Aorta (tissue), 5 donors: ENCODE data around the gene LIN54. TPM values are rescaled to one million over a fixed set of nuclear protein-coding genes. Genes with fewer than 3 reads are reported as not detected.
"Not testable (repeated sequence)": the region's sequence is repeated elsewhere in the genome, so short reads cannot be mapped to it uniquely, and the experiment has no call there.

Experiments used
- ATAC-seq: fragments of 200-7000 bp; cut with Tn5 transposase; one replicate; pipeline ENCODE4 v1.9.1; 2022; ENCODE audit warnings: moderate library complexity; ENCODE audit not compliant: low FRiP score
- DNase-seq, 2 donors: peaks; one replicate each; pipeline ENCODE4 v3.0.0-alpha.2; 2020
- H3K27ac ChIP-seq, 2 donors: one replicate each; pipeline ENCODE4 v1.5.1; 2013; ENCODE audit warnings: low read length in 2 of 2, mild to moderate bottlenecking in 2 of 2, moderate library complexity in 2 of 2, control low read depth in 1 of 2, inconsistent platforms in 1 of 2, low read depth in 1 of 2
- H3K27me3 ChIP-seq, 2 donors: one replicate each; pipeline ENCODE4 v1.6.1; 2013; ENCODE audit warnings: control low read depth in 1 of 2, low read length in 1 of 2, mild to moderate bottlenecking in 1 of 2, moderate library complexity in 1 of 2; ENCODE audit not compliant: insufficient read depth in 2 of 2, control insufficient read depth in 1 of 2
- H3K36me3 ChIP-seq, 2 donors: one replicate each; pipeline ENCODE4 v1.6.1; 2013; ENCODE audit warnings: control low read depth in 1 of 2, low read length in 1 of 2, mild to moderate bottlenecking in 1 of 2; ENCODE audit not compliant: insufficient read depth in 2 of 2, control insufficient read depth in 1 of 2
- H3K4me1 ChIP-seq, 2 donors: one replicate each; pipeline ENCODE4 v1.6.1; 2013; ENCODE audit warnings: low read length in 2 of 2, control low read depth in 1 of 2, mild to moderate bottlenecking in 1 of 2, moderate library complexity in 1 of 2; ENCODE audit not compliant: insufficient read depth in 2 of 2, control insufficient read depth in 1 of 2
- H3K4me3 ChIP-seq, 2 donors: one replicate each; pipeline ENCODE4 v1.5.1; 2013; ENCODE audit warnings: low read length in 2 of 2, control low read depth in 1 of 2, mild to moderate bottlenecking in 1 of 2
- H3K9me3 ChIP-seq: one replicate; pipeline ENCODE4 v1.6.1; 2013; ENCODE audit warnings: mild to moderate bottlenecking, low read length; ENCODE audit not compliant: control insufficient read depth
- WGBS, 2 donors: extraction: QIAGEN DNeasy Blood & Tissue Kit; methylation state at CpG; one replicate each; pipeline ENCODE4 v1.1.7; 2013; 5-methylcytosine and 5-hydroxymethylcytosine counted together
- intact Hi-C, 2 donors: fragments of 100-400 bp; cut with DNase I; formaldehyde crosslinking; loops; one replicate each; pipeline versions ENCODE4 v1.14.2 to v1.15.0; 2022
- long read RNA-seq, 2 donors: library from polyadenylated mRNA; unstranded; transcript quantifications; one replicate each; pipeline ENCODE4 v2.0.0, GENCODE V29; 2020 to 2021
- polyA plus RNA-seq, 2 donors: library from polyadenylated mRNA; stranded (reverse); fragments of 200-250 nt; gene quantifications; one replicate each; pipeline ENCODE4 v1.2.3, GENCODE V29; 2013
- total RNA-seq, 2 donors: library from RNA; stranded (reverse); fragmentation: NEBNext Ultra II Directional; extraction: Animal tissue kit (Norgen Biotek cat#: 25700); gene quantifications; one replicate each; pipeline ENCODE4 v1.2.1, GENCODE V29; 2021
- donor health status: healthy with polysubstance abuse.
- donor health status: Bipolar disorder and iron deficiency.
- donor health status: DM: no; HTN: no; CAD: no.
- donor health status: DM: no; HTN: no; CAD: no.
- donor health status: DM: yes; HTN: yes; CAD: no.

LIN54 gene
- total RNA-seq (1 to 10 TPM; 7.1 to 9.7 TPM), polyA plus RNA-seq (1 to 10 TPM; 2.8 to 3.0 TPM)
- long read RNA-seq, donor 1, full-length matches to known transcripts = 3 of 11 reads
- long read RNA-seq, donor 1, partial matches to known transcripts = 5 of 11 reads
- long read RNA-seq, donor 1, other reads (novel, unspliced or antisense) = 3 of 11 reads
- long read RNA-seq, donor 2, full-length matches to known transcripts = 2 of 4 reads
- long read RNA-seq, donor 2, partial matches to known transcripts = 1 of 4 reads
- long read RNA-seq, donor 2, other reads (novel, unspliced or antisense) = 1 of 4 reads

DNA sequence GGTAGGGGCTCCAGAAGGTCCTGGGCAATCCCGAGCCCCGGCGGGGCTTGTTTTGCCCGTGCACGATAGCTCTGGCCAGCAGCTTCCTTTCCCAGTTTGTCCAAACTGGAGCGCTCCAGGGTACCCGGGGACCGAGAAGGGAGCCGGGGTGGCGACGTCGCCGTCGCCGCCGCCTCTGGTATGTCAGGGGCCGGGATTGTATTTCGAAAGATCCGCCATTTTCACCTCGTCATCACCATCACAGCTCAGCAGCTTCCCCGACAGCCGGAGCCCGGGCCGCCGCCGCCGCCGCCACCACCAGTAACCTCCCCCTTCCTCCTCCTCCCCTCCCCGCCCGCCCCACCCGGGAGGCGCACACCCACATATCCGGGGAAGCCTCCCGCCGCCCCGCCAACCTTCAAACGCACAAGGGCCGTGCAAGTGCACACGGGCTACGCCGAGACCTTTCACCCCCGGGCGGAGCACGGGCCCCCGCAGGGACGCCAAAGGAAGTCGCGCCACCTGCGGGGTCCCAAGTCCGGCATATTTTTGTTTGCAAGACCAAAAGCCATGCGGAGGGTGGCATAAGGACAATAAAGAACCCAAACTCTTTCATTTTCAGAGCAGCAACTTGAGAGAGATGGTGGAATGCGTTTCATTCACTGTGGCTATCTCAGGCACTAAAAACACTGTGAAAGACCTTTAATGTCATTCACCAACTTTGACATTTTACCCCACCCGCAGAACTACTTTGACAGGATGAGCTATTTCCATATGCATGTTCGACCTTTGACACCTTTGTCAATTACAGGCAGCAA, at the start of gene LIN54:
Gene LIN54 (minus strand): TSS at position 302 of the 797 bp plus-strand sequence. CDS start 25,979 bp downstream, outside the sequence.
- Histone ChIP-seq H3K27ac (peak within 1 kb of the TSS; percentile 1 to 94), H3K36me3 (no peaks in the 10 kb centered on the region), H3K4me1 (no peaks in the 10 kb centered on the region), H3K27me3 (no peaks in the 10 kb centered on the region), H3K9me3 (no peaks in the 10 kb centered on the region), H3K4me3 (peak within 1 kb of the TSS; percentile 68 to 100)
- intact Hi-C loops = loop anchor here (5.0 to 10.0 kb wide), 5 partner anchors 108 to 726 kb away; partner anchors contain the start of genes HNRNPD (in 2 of the 2), SEC31A (in 1 of the 2) and THAP9 (in 1 of the 2)
- whole genome bisulfite sequencing, 2 donors = 0 to 1% methylated on average over 54 of the region's 54 CpGs
- DNase-seq (peak; percentile 90 to 94), ATAC-seq (peak; percentile 79)

DNA sequence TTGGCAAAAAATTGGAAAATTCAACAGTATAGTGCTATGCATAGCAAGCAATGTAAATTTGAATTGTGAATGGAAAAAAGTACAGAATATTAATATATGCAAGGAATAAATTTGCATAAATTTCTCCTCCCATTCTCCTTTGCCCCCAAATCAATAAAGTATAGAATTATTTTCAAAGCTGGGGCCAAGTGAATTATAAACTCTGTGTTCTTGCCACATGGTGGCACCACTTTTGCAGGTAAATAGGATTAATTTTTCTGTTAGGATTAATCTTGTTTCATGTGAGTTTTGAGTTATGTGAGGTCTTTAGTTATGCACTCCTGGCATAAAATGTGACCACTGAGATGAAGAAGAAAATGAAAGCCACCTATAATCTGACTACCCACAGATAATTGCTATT, 44.3 kb upstream of the LIN54 start:
- Histone ChIP-seq H3K27me3 (no peaks in the 10 kb centered on the region), H3K9me3 (no peaks in the 10 kb centered on the region), H3K36me3 (peaks cover 3 to 7% of the 10 kb centered on the region in 2 donors), H3K4me3 (no peak overlapping the region), H3K27ac (no peak overlapping the region), H3K4me1 (no peaks in the 10 kb centered on the region)
- intact Hi-C loops = no loop called here
- ATAC-seq = no peak
- no peak for DNase-seq

DNA sequence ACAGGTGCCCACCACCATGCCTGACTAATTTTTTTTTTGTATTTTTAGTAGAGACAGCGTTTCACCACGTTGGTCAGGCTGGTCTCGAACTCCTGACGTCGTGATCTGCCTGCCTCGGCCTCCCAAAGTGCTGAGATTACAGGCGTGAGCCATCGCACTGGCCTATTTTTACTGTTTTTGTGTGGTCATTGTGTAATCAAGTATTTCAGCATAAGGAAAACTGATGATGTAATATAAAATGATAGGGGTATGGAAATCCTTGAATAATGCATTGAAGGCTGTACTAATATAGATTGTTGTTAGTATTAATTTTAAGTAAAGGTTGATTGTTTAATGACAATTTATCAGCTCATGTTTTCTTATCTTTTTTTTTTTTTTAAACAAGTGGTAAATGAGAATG, 38.2 kb upstream of the LIN54 start:
- H3K4me3 ChIP-seq, intact Hi-C loops, H3K36me3 ChIP-seq, H3K27ac ChIP-seq, H3K4me1 ChIP-seq, H3K27me3 ChIP-seq, DNase-seq, ATAC-seq, H3K9me3 ChIP-seq: not testable (repeated sequence)
- 84 to 89% methylated on average over 8 of the region's 8 CpGs for WGBS, 2 donors

DNA sequence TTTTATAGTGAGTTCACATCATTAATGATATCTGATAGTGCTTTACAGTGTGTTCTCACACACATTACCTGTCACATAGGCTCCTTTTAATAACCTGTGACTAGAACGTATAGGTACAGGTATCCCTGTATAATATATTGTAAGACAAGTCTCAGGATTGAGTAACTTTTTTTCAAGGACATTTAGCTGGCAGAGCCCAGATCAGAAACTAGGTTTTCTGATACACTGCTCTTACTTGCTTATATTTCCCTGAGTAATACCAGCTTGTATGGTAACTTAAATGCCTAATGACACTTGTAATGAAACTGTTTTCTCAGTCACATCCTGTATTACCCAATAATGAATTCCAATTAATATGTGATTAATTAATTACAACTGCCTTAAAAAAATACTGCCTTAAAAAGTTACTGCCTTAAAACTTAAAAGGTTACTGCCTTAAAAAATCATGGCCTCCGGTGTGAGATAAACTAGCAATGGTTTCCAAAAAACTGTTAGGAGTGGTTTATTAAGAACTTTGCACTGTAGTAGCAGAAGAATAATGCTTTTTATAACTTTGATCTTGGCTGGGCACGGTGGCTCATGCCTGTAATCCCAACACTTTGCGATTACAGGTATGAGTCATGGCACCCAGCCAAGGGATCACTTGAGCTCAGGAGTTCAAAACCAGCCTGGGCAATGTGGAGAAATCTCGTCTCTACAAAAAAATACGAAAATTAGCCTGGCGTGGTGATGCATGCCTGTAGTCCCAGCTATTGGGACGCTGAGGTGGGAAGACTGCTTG, 36.3 kb upstream of the LIN54 start:
- intact Hi-C loops = no loop called here
- Histone ChIP-seq H3K27ac (no peak overlapping the region), H3K27me3 (no peaks in the 10 kb centered on the region), H3K4me1 (no peaks in the 10 kb centered on the region), H3K4me3 (no peak overlapping the region), H3K36me3 (peaks cover 2 to 3% of the 10 kb centered on the region in 2 donors), H3K9me3 (no peaks in the 10 kb centered on the region)
- 82 to 85% methylated on average over 8 of the region's 8 CpGs for WGBS, 2 donors
- no peak for ATAC-seq
- no peak for DNase-seq

DNA sequence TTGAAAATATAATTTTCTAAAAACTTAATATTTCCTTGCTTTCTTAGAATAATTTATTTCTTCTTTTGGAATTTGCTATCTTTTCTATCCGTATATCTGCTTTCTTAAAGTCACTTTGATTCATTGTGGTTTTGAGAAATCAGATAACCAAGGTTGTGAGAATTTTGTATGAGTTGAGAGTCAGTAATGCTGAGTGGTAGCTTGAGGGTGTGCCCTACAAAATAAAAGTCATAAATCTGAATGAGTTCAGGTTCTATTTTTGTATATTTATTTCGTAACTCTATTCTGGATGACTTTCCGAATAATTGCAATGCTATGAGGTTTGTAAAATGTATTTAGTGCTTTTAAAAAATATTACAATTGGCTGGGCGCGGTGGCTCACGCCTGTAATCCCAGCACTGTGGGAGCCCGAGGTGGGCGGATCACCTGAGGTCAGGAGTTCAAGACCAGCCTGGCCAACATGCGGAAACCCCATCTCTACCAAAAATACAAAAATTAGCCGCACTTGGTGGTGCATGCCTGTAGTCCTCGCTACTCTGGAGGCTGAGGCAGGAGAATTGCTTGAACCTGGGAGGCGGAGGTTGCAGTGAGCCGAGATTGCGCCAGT, 33.3 kb upstream of the LIN54 start:
- no peak for ATAC-seq

DNA sequence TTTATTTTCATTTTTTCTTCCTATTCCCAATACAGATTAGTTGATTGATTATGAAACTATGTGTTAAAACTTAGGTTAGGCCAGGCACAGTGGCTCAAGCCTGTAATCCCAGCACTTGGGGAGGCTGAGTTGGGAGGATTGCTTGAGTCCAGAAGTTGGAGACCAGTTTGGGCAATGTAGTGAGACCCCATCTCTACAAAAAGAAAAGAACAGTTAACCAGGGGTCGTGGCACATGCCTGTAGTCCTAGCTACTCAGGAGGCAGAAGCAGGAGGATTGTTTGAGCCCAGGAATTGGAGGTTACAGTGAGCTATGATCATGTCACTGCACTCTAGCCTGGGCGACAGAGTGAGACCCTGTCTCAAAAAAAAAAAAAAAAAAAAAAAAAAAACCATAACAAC, 32.5 kb upstream of the LIN54 start:
- H3K27ac ChIP-seq, H3K4me1 ChIP-seq, H3K9me3 ChIP-seq, DNase-seq, ATAC-seq, H3K27me3 ChIP-seq, H3K36me3 ChIP-seq, intact Hi-C loops, H3K4me3 ChIP-seq: not testable (repeated sequence)
- WGBS, 2 donors = 83 to 90% methylated on average over 2 of the region's 2 CpGs

More for the DNA sequence above, 33.3 kb upstream of the LIN54 start:
- H3K4me3 ChIP-seq = no peak overlapping the region
- no peaks in the 10 kb centered on the region for H3K27me3 ChIP-seq
- intact Hi-C loops = no loop called here
- 48 to 51% methylated on average over 14 of the region's 14 CpGs for WGBS, 2 donors
- H3K36me3 ChIP-seq = no peaks in the 10 kb centered on the region
- DNase-seq = no peak
- H3K4me1 ChIP-seq = no peaks in the 10 kb centered on the region
- H3K27ac ChIP-seq = no peak overlapping the region
- H3K9me3 ChIP-seq = no peaks in the 10 kb centered on the region

DNA sequence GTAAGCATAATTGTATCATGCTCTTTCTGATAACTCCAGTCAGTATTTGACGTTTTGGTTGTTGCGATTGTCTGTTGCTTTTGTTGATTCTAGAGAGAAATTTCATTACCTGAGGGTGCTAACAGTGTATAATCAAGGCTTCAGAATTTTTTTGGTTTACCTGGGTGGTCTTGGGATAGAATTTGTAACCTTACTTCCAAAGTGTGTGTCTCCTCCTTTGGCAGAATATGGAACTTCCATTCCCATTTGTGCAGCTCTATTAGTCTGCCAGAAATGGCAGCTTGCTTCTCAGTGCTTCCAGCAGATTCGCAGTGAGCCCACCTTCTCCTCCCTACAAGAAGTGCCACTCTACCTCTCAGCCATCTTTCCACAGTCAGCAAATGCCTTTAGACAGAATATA, 29.6 kb upstream of the LIN54 start:
- peaks cover 0 to 5% of the 10 kb centered on the region in 2 donors for H3K4me1 ChIP-seq
- DNase-seq = no peak
- ATAC-seq = no peak
- 85% methylated on average over 3 of the region's 3 CpGs for WGBS, 2 donors
- intact Hi-C loops = no loop called here
- no peak overlapping the region for H3K27ac ChIP-seq
- H3K27me3 ChIP-seq = no peaks in the 10 kb centered on the region
- H3K9me3 ChIP-seq = no peaks in the 10 kb centered on the region
- H3K4me3 ChIP-seq = no peak overlapping the region
- no peaks in the 10 kb centered on the region for H3K36me3 ChIP-seq

DNA sequence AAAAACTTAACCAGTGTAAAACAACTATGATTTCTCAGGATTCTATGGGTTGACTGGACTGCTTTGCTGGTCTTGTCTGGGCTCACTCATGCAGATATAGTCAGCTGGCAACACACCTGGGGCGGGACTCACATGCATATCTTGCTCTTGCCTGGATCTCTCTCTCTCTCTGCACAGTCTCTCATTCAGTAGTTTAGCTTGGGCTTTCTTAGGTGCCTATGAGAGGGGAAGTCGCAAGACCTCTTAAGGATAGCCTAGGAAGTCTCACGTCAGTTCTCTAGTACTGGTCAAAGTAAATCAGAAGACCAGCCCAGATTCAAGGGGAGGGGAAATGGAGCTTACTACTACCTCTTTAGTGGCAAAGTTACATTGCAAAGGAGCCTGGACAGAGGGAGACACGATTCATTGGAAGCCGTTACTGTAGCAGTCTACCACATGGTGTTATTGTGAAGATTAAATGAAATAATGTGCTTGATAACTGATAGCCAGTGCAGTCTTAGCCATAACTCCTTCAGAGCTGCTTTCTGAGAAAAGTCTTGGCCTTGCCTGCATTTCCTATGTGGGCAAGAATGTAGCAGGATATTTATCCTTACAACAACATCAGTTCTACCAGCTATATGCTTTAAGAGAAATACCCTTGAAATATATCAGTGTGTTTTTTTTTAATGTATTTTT, 26.5 kb upstream of the LIN54 start:
- WGBS, 2 donors = 58 to 62% methylated on average over 5 of the region's 5 CpGs
- Histone ChIP-seq H3K4me1 (peaks cover 0 to 5% of the 10 kb centered on the region in 2 donors), H3K27me3 (no peaks in the 10 kb centered on the region), H3K27ac (no peak overlapping the region), H3K9me3 (no peaks in the 10 kb centered on the region), H3K4me3 (no peak overlapping the region), H3K36me3 (no peaks in the 10 kb centered on the region)
- DNase-seq = no peak
- intact Hi-C loops = loop anchor here in 1 of 2 donors (10.0 kb wide), 1 partner anchor 602 kb away; the partner anchor contains the start of genes ENOPH1 and HNRNPDL
- ATAC-seq = no peak
